Measurements from ENCODE around the gene UGT3A1.

GRCh38 chr5:36028816-36029465, 37.8 kb upstream of the UGT3A1 start:
- TF ChIP-seq CTCF (IDR thresholded peaks at IDR 0.05) (no peak), POLR2A (IDR thresholded peaks at IDR 0.05) (no peak)

Measured in Peyer's patch (tissue), 4 donors.